Activated CD8-positive, alpha-beta memory T cell treated with anti-CD3 and anti-CD28 coated beads, Interleukin-2, amount 50 U/mL, for 24 hours (primary cell): ENCODE results near the gene PRRT1B.

Experiments used
- DNase-seq: peaks from one replicate; pipeline ENCODE4 v3.0.0-alpha.2; 2020; ENCODE audit errors: extremely low read depth

The PRRT1B gene

GRCh38 chr9:131522257-131523085 lies 22.9 kb upstream of the PRRT1B start:
- no peak for DNase-seq

- no peak for DNase-seq
Observed at GRCh38 chr9:131523086-131523388, 22.3 kb upstream of the PRRT1B start.

GRCh38 chr9:131523451-131524435 lies 21.6 kb upstream of the PRRT1B start:
- DNase-seq: no peak

- no peak for DNase-seq
Observed at GRCh38 chr9:131524665-131525315, 20.5 kb upstream of the PRRT1B start.

- DNase-seq: no peak
Observed at GRCh38 chr9:131525643-131526565, 19.4 kb upstream of the PRRT1B start.

GRCh38 chr9:131528186-131528585 lies 17.1 kb upstream of the PRRT1B start:
- no peak for DNase-seq

- DNase-seq: no peak
Observed at GRCh38 chr9:131528886-131529505, 16.3 kb upstream of the PRRT1B start.

GRCh38 chr9:131529597-131530545 lies 15.5 kb upstream of the PRRT1B start:
- no peak for DNase-seq

- no peak for DNase-seq
Observed at GRCh38 chr9:131530546-131530919, 14.8 kb upstream of the PRRT1B start.

GRCh38 chr9:131530920-131531832 lies 14.1 kb upstream of the PRRT1B start, which contains the start of gene UCK1:
TSS of gene UCK1 (minus strand) at chr9:131531263. CDS start at chr9:131531174, 89 bp downstream.
- DNase-seq: no peak

GRCh38 chr9:131534721-131535237 lies 10.5 kb upstream of the PRRT1B start:
- no peak for DNase-seq

GRCh38 chr9:131537946-131538345 lies 7.4 kb upstream of the PRRT1B start:
- no peak for DNase-seq

- no peak for DNase-seq
Observed at GRCh38 chr9:131539223-131539923, 6.0 kb upstream of the PRRT1B start.

GRCh38 chr9:131543141-131543540 lies 2.2 kb upstream of the PRRT1B start:
- DNase-seq: no peak

- DNase-seq: no peak
Observed at GRCh38 chr9:131545786-131546335, 538 bp downstream of the PRRT1B start.

GRCh38 chr9:131546336-131547084 lies 1.2 kb downstream of the PRRT1B start:
- no peak for DNase-seq
